ENCODE measurements around the gene CPLX1.
"Not testable (repeated sequence)": the region's sequence is repeated elsewhere in the genome, so short reads cannot be mapped to it uniquely, and the experiment has no call there.

CPLX1 gene

GRCh38 chr4:818106-818921 lies 7.6 kb downstream of the CPLX1 start:
- DNase-seq = no peak

- DNase-seq = no peak
These were observed 10.3 kb downstream of the CPLX1 start for GRCh38 chr4:815464-816146.

GRCh38 chr4:814312-814850 lies 11.5 kb downstream of the CPLX1 start:
- no peak for DNase-seq

GRCh38 chr4:813900-814299 lies 12.0 kb downstream of the CPLX1 start:
- DNase-seq = peak in 1 of 2 experiments; percentile 25

GRCh38 chr4:808860-809570 lies 16.9 kb downstream of the CPLX1 start:
- DNase-seq = no peak

- no peak for DNase-seq
These were observed 18.1 kb downstream of the CPLX1 start for GRCh38 chr4:807792-808191.

- DNase-seq = not testable (repeated sequence)
These were observed 18.9 kb downstream of the CPLX1 start for GRCh38 chr4:806979-807378.

- no peak for DNase-seq
These were observed 21.1 kb downstream of the CPLX1 start for GRCh38 chr4:804804-805203.

GRCh38 chr4:803884-804283 lies 22.0 kb downstream of the CPLX1 start:
- DNase-seq = no peak

- no peak for DNase-seq
These were observed 24.3 kb downstream of the CPLX1 start for GRCh38 chr4:801436-802124.

- DNase-seq = peak in 1 of 2 experiments; percentile 65
These were observed 28.9 kb downstream of the CPLX1 start for GRCh38 chr4:797066-797465.

GRCh38 chr4:796206-796605 lies 29.7 kb downstream of the CPLX1 start:
- DNase-seq = no peak

GRCh38 chr4:795726-796119 lies 30.2 kb downstream of the CPLX1 start:
- DNase-seq = peak in 1 of 2 experiments; percentile 19

GRCh38 chr4:794900-795725 lies 30.8 kb downstream of the CPLX1 start:
- DNase-seq = no peak

GRCh38 chr4:793941-794621 lies 31.8 kb downstream of the CPLX1 start:
- no peak for DNase-seq

GRCh38 chr4:793093-793861 lies 32.7 kb downstream of the CPLX1 start:
- DNase-seq = no peak

- DNase-seq = no peak
These were observed 33.3 kb downstream of the CPLX1 start for GRCh38 chr4:792626-793092.

GRCh38 chr4:791898-792625 lies 33.9 kb downstream of the CPLX1 start:
- no peak for DNase-seq

GRCh38 chr4:791252-791897 lies 34.6 kb downstream of the CPLX1 start:
- DNase-seq = no peak

All from NCI-H526 (cell line).